ENCODE data around the gene KIF20A.

DNA sequence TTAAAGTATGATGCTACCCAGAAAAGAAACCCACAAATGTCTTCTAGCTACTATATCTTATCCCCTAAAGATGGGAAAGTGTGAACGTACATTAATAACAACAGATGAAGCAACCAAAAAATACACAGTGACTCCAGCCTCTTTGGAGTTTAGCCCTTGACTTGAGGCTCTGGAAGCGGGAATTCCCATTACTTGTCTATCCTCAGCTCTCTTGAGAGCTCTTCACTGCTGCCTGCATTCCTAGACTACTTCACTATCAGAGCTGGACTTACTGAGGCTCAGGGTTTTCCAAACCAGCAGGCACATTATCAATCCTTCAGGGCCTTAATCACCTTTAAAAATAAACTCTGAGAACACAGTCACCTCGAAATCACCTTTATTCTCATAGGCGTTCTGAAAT is 38.6 kb upstream of the KIF20A start:
- TF ChIP-seq, protein P1, sequence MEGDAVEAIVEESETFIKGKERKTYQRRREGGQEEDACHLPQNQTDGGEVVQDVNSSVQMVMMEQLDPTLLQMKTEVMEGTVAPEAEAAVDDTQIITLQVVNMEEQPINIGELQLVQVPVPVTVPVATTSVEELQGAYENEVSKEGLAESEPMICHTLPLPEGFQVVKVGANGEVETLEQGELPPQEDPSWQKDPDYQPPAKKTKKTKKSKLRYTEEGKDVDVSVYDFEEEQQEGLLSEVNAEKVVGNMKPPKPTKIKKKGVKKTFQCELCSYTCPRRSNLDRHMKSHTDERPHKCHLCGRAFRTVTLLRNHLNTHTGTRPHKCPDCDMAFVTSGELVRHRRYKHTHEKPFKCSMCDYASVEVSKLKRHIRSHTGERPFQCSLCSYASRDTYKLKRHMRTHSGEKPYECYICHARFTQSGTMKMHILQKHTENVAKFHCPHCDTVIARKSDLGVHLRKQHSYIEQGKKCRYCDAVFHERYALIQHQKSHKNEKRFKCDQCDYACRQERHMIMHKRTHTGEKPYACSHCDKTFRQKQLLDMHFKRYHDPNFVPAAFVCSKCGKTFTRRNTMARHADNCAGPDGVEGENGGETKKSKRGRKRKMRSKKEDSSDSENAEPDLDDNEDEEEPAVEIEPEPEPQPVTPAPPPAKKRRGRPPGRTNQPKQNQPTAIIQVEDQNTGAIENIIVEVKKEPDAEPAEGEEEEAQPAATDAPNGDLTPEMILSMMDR (IDR thresholded peaks at IDR 0.05; ENCODE audit: low read depth, low read length, poor library complexity, severe bottlenecking) = no peak
- TF ChIP-seq EZH2phosphoT487 (IDR thresholded peaks at IDR 0.05; ENCODE audit: borderline replicate concordance, low read length) = no peak

Measured in DOHH2 (cell line).